OCI-LY3 (cell line): ENCODE measurements around the gene REPS1.

ENCODE experiments used
- H2AFZ ChIP-seq: fragments of 200-600, 300-600 bp; shearing (Covaris generic); 2 replicates; pipeline ENCODE4 v1.6.0; 2014; ENCODE audit warnings: antibody characterized with exemption, low read depth, low read length
- H3K27ac ChIP-seq: fragments of 200-600, 300-600 bp; sonication (generic); 2 replicates; pipeline ENCODE4 v1.5.1; 2014; ENCODE audit warnings: mild to moderate bottlenecking, low read length, moderate library complexity, mixed read lengths
- H3K27me3 ChIP-seq: fragments of 200-600, 300-600 bp; sonication (generic); 2 replicates; pipeline ENCODE4 v1.6.1; 2014; ENCODE audit warnings: low read depth, low read length, mixed read lengths
- H3K36me3 ChIP-seq: fragments of 200-600, 300-600 bp; sonication (generic); replicated peaks from 2 replicates; pipeline ENCODE3; 2014; ENCODE audit warnings: low read depth, low read length, mixed read lengths
- H3K4me1 ChIP-seq: fragments of 300-600, 200-600 bp; sonication (generic); 2 replicates; pipeline ENCODE4 v1.6.1; 2014; ENCODE audit warnings: low read length, mixed read lengths
- H3K4me2 ChIP-seq: fragments of 200-600, 300-600 bp; sonication (generic); 2 replicates; pipeline ENCODE4 v1.6.1; 2014; ENCODE audit warnings: low read length, mixed read lengths
- H3K4me3 ChIP-seq: fragments of 300-600, 200-600 bp; sonication (generic); 2 replicates; pipeline ENCODE4 v1.5.1; 2014; ENCODE audit warnings: antibody characterized with exemption, mild to moderate bottlenecking, low read length, moderate library complexity
- H3K79me2 ChIP-seq: fragments of 300-600, 200-600 bp; shearing (Covaris generic); 2 replicates; pipeline ENCODE4 v1.6.1; 2014; ENCODE audit warnings: mild to moderate bottlenecking, low read length, mixed read lengths
- H3K9ac ChIP-seq: fragments of 300-600, 200-600 bp; shearing (Covaris generic); 2 replicates; pipeline ENCODE4 v1.6.0; 2014; ENCODE audit warnings: mild to moderate bottlenecking, low read length, moderate library complexity
- H3K9me3 ChIP-seq: fragments of 200-600, 300-600 bp; shearing (Covaris generic); 2 replicates; pipeline ENCODE4 v1.6.1; 2014; ENCODE audit warnings: low read length, mixed read lengths; ENCODE audit not compliant: insufficient read depth
- H4K20me1 ChIP-seq: fragments of 200-600, 300-600 bp; sonication (generic); 2 replicates; pipeline ENCODE4 v1.6.1; 2016; ENCODE audit warnings: low read length, mixed read lengths; ENCODE audit not compliant: insufficient read depth
- EZH2phosphoT487 ChIP-seq: fragments of 200-600 bp; shearing (Covaris generic); IDR thresholded peaks from 2 replicates; pipeline ENCODE4 v1.6.1; 2018; ENCODE audit warnings: antibody characterized with exemption, mixed run types, low read depth
- TF ChIP-seq, protein P1 (sequence below): fragments of 200-600, 300-600 bp; sonication (generic); IDR thresholded peaks from 2 replicates; pipeline ENCODE4 v1.5.1; 2014; ENCODE audit warnings: antibody characterized with exemption, low read length, low read depth

The REPS1 gene

DNA sequence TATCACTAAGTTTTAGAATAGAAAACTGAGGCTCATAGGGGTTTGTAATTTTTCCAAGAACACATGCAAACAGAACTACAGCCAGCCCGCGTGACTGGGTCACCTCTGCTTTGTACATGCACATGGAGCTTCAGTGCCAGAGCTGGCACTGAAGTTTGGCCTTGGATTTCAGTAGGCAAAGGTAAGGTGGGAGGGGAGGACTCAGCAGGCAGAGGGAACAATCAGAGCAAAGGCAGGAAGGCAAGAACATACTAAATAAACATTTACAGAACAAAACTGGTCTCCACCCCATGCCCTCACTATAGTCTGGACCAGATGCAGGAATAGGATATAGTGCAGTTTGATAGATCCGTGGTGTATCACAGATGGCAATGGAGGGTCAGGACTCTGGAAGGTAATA is 26.9 kb upstream of the REPS1 start:
- H3K36me3 ChIP-seq: no peaks in the 10 kb centered on the region
- no peak overlapping the region for H2AFZ ChIP-seq
- no peaks in the 10 kb centered on the region for H3K9me3 ChIP-seq
- TF ChIP-seq EZH2phosphoT487: no peak
- TF ChIP-seq, protein P1, sequence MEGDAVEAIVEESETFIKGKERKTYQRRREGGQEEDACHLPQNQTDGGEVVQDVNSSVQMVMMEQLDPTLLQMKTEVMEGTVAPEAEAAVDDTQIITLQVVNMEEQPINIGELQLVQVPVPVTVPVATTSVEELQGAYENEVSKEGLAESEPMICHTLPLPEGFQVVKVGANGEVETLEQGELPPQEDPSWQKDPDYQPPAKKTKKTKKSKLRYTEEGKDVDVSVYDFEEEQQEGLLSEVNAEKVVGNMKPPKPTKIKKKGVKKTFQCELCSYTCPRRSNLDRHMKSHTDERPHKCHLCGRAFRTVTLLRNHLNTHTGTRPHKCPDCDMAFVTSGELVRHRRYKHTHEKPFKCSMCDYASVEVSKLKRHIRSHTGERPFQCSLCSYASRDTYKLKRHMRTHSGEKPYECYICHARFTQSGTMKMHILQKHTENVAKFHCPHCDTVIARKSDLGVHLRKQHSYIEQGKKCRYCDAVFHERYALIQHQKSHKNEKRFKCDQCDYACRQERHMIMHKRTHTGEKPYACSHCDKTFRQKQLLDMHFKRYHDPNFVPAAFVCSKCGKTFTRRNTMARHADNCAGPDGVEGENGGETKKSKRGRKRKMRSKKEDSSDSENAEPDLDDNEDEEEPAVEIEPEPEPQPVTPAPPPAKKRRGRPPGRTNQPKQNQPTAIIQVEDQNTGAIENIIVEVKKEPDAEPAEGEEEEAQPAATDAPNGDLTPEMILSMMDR: no peak
- H3K79me2 ChIP-seq: no peaks in the 10 kb centered on the region
- H3K9ac ChIP-seq: no peak overlapping the region
- no peak overlapping the region for H3K27ac ChIP-seq
- H3K4me2 ChIP-seq: no peak overlapping the region
- H3K4me1 ChIP-seq: peaks cover 33% of the 10 kb centered on the region
- no peaks in the 10 kb centered on the region for H4K20me1 ChIP-seq
- H3K27me3 ChIP-seq: no peaks in the 10 kb centered on the region
- H3K4me3 ChIP-seq: no peak overlapping the region

GRCh38 chr6:139013185-139013800 is 25.2 kb upstream of the REPS1 start:
- no peak overlapping the region for H2AFZ ChIP-seq
- no peaks in the 10 kb centered on the region for H4K20me1 ChIP-seq
- H3K36me3 ChIP-seq: no peaks in the 10 kb centered on the region
- H3K9me3 ChIP-seq: no peaks in the 10 kb centered on the region
- peaks cover 23% of the 10 kb centered on the region for H3K4me1 ChIP-seq
- no peak overlapping the region for H3K9ac ChIP-seq
- TF ChIP-seq, protein P1: no peak
- TF ChIP-seq EZH2phosphoT487: no peak
- no peak overlapping the region for H3K4me3 ChIP-seq
- no peak overlapping the region for H3K4me2 ChIP-seq
- H3K27me3 ChIP-seq: no peaks in the 10 kb centered on the region
- no peak overlapping the region for H3K27ac ChIP-seq
- H3K79me2 ChIP-seq: no peaks in the 10 kb centered on the region

DNA sequence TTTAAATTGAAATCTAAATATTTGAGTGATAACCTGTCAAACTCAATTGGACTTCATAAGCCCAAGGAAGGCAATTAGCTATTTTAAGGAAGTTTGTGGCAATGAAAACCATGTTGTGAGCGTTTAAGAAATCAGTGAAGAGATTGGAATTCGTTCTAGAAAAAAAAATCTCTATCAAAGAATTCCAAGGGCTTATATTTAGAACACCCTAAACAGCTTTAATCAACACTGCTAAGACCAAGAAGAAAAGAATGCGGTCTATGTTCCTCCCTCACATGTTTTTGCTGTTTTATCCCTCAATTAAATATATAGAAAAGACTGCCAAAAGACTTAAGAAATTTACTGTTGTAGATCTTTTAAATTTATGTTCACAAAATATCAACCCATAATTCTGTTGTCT is 23.9 kb upstream of the REPS1 start:
- Histone ChIP-seq H3K4me3 (no peak overlapping the region), H3K36me3 (no peaks in the 10 kb centered on the region), H3K4me1 (peaks cover 15% of the 10 kb centered on the region), H3K27ac (no peak overlapping the region), H3K9me3 (no peaks in the 10 kb centered on the region), H3K4me2 (no peak overlapping the region), H2AFZ (no peak overlapping the region), H3K9ac (no peak overlapping the region), H3K79me2 (no peaks in the 10 kb centered on the region), H3K27me3 (no peaks in the 10 kb centered on the region), H4K20me1 (no peaks in the 10 kb centered on the region)
- TF ChIP-seq EZH2phosphoT487: no peak
- TF ChIP-seq, protein P1: no peak

DNA sequence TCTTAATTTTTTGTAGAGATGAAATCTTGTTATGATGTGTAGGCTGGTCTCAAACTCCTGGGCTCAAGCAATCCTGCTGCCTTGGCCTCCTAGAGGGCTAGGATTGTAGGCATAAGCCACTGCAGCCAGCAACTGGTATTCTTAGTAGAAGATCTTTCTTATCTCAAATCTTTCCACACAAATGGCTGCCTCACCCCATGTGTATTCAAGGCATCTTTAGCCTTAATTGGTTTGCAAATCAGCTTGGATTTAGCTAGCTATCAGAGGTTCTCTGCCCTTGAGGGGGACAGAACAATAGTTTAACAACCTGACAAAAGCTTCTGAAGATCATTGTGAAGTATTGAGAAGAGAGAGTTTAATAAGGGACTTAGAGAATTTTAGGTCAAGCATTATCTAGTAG is 22.6 kb upstream of the REPS1 start:
- H3K27me3 ChIP-seq: no peaks in the 10 kb centered on the region
- H3K4me1 ChIP-seq: 0 out of 2 replicates have a peak, but pooled peaks cover 3% of the 10 kb centered on the region
- no peaks in the 10 kb centered on the region for H3K9me3 ChIP-seq
- no peak overlapping the region for H3K9ac ChIP-seq
- H4K20me1 ChIP-seq: no peaks in the 10 kb centered on the region
- H3K4me2 ChIP-seq: no peak overlapping the region
- H2AFZ ChIP-seq: no peak overlapping the region
- no peak overlapping the region for H3K27ac ChIP-seq
- TF ChIP-seq, protein P1: no peak
- no peaks in the 10 kb centered on the region for H3K36me3 ChIP-seq
- H3K4me3 ChIP-seq: no peak overlapping the region
- no peaks in the 10 kb centered on the region for H3K79me2 ChIP-seq
